Right lobe of liver (tissue), 6 donors: ENCODE measurements around the gene GGACT. TPM values are rescaled to one million over a fixed set of nuclear protein-coding genes. Genes with fewer than 3 reads are reported as not detected.

Experiments
- ATAC-seq, 4 donors: fragments of 200-7000 bp; cut with Tn5 transposase; one replicate each; pipeline ENCODE4 v1.9.1; 2020; ENCODE audit warnings: mild to moderate bottlenecking in 4 of 4, moderate library complexity in 4 of 4
- DNase-seq, 3 donors: peaks; one replicate each; pipeline ENCODE4 v3.0.0-alpha.2; 2020
- H3K27ac ChIP-seq, 3 donors: fragments of 200-600 bp; one replicate each; pipeline ENCODE4 v1.8.0; 2022
- H3K27me3 ChIP-seq, 2 donors: fragments of 200-600 bp; one replicate each; pipeline ENCODE4 v1.8.0; 2022
- H3K36me3 ChIP-seq, 4 donors: fragments of 200-600 bp; sonication (generic) in 1 of 4; one replicate each; pipeline versions ENCODE4 v1.5.1 to v1.8.0; 2017 to 2022; ENCODE audit warnings: control low read depth in 1 of 4
- H3K4me1 ChIP-seq, 4 donors: fragments of 200-600 bp; sonication (generic) in 1 of 4; one replicate each; pipeline versions ENCODE4 v1.5.1 to v1.8.0; 2017 to 2022; ENCODE audit warnings: control low read depth in 1 of 4
- H3K4me3 ChIP-seq, 3 donors: fragments of 200-600 bp; one replicate each; pipeline ENCODE4 v1.8.0; 2022
- H3K9me3 ChIP-seq, 4 donors: fragments of 200-600 bp; sonication (generic) in 1 of 4; one replicate each; pipeline versions ENCODE4 v1.5.1 to v1.8.0; 2017 to 2022; ENCODE audit warnings: control low read depth in 1 of 4
- CTCF ChIP-seq, 4 donors: fragments of 200-600 bp in 3 of 4; fragments of 450-650 bp in 1 of 4; IDR thresholded peaks; one replicate each; pipeline versions ENCODE4 v1.5.1 to v1.8.0; 2016 to 2022; ENCODE audit warnings: antibody characterized with exemption in 4 of 4, mild to moderate bottlenecking in 2 of 4
- POLR2A ChIP-seq: fragments of 450-650 bp; IDR thresholded peaks from one replicate; pipeline ENCODE4 v1.6.1; 2017; ENCODE audit warnings: antibody characterized with exemption, mild to moderate bottlenecking
- WGBS: methylation state at CpG from one replicate; pipeline ENCODE4 v1.1.6; 2018; ENCODE audit warnings: low coverage, low lambda C conversion rate; ENCODE audit not compliant: insufficient coverage; ENCODE audit errors: missing lambda C conversion rate; 5-methylcytosine and 5-hydroxymethylcytosine counted together
- intact Hi-C, 2 donors: fragments of 100-400 bp; cut with DNase I; formaldehyde crosslinking; loops; one replicate each; pipeline versions ENCODE4 v1.11.2 to v1.14.1; 2022
- total RNA-seq, 6 experiments: library from RNA; depleted of rRNA in 2 of 6; stranded (reverse); fragments of >200 nt in 2 of 6; fragmentation: NEBNext Ultra II Directional in 3 of 6; extraction: Animal tissue kit (Norgen Biotek cat#: 25700) in 3 of 6; gene quantifications; one replicate each; pipeline versions ENCODE4 v1.1.0 to v1.2.4, GENCODE V29; 2016 to 2023
- donor health status: DM: no; HTN: yes; CAD: no.
- donor health status: DM: no; HTN: no; CAD: no.
- donor health status: DM: no; HTN: no; CAD: no.
- donor health status: DM: no; HTN: yes; CAD: no.
- donor health status: DM: no; HTN: yes; CAD: no.

The GGACT gene
- total RNA-seq, 6 experiments from 2014 or later: 4.7 to 9.0 (median 5.9) TPM

- Histone ChIP-seq H3K27ac (no peak overlapping the region), H3K27me3 (no peaks in the 10 kb centered on the region), H3K4me1 (no peaks in the 10 kb centered on the region), H3K4me3 (no peak overlapping the region), H3K36me3 (no peaks in the 10 kb centered on the region), H3K9me3 (no peaks in the 10 kb centered on the region)
- 67% methylated on average over 2 of the region's 9 CpGs for WGBS
- no peak for DNase-seq
- ATAC-seq: no peak
- TF ChIP-seq CTCF (IDR thresholded peaks at IDR 0.05) (no peak), POLR2A (no peak)
- intact Hi-C loops: no loop called here
Observed at GRCh38 chr13:100594255-100594654, 5.7 kb upstream of the GGACT start.

GRCh38 chr13:100589178-100589725 lies 663 bp upstream of the GGACT start:
- H3K9me3 ChIP-seq: no peaks in the 10 kb centered on the region
- peaks cover 0 to 6% (median 0%) of the 10 kb centered on the region in 4 donors for H3K4me1 ChIP-seq
- TF ChIP-seq POLR2A: no peak
- TF ChIP-seq CTCF (IDR thresholded peaks at IDR 0.05): no peak
- DNase-seq (no peak), ATAC-seq (peak in 2 of 4 donors; percentile 5 to 11)
- intact Hi-C loops: no loop called here
- WGBS: 63% methylated on average over 3 of the region's 6 CpGs
- no peaks in the 10 kb centered on the region for H3K27me3 ChIP-seq
- no peak overlapping the region for H3K27ac ChIP-seq
- H3K4me3 ChIP-seq: no peak overlapping the region
- H3K36me3 ChIP-seq: no peaks in the 10 kb centered on the region

- Histone ChIP-seq H3K4me1 (peaks cover 0 to 6% (median 0%) of the 10 kb centered on the region in 4 donors), H3K36me3 (no peaks in the 10 kb centered on the region), H3K27me3 (no peaks in the 10 kb centered on the region), H3K4me3 (no peak overlapping the region), H3K9me3 (no peaks in the 10 kb centered on the region), H3K27ac (no peak overlapping the region)
- DNase-seq: no peak
- no peak for ATAC-seq
- WGBS: 79% methylated on average over 4 of the region's 5 CpGs
- intact Hi-C loops: no loop called here
- TF ChIP-seq CTCF (IDR thresholded peaks at IDR 0.05) (no peak), POLR2A (no peak)
Observed at GRCh38 chr13:100584896-100585295, 3.7 kb downstream of the GGACT start.

- TF ChIP-seq CTCF (IDR thresholded peaks at IDR 0.05): no peak
- TF ChIP-seq POLR2A: no peak
- Histone ChIP-seq H3K9me3 (no peaks in the 10 kb centered on the region), H3K36me3 (no peaks in the 10 kb centered on the region), H3K27me3 (no peaks in the 10 kb centered on the region), H3K4me3 (no peak overlapping the region), H3K27ac (no peak overlapping the region), H3K4me1 (no peaks in the 10 kb centered on the region)
- no peak for ATAC-seq
- 96% methylated on average over 2 of the region's 2 CpGs for WGBS
- intact Hi-C loops: no loop called here
- DNase-seq: no peak
Observed at GRCh38 chr13:100581504-100581903, 7.1 kb downstream of the GGACT start.

- ATAC-seq (no peak), DNase-seq (no peak)
- Histone ChIP-seq H3K9me3 (no peaks in the 10 kb centered on the region), H3K4me3 (no peak overlapping the region), H3K4me1 (no peaks in the 10 kb centered on the region), H3K36me3 (no peaks in the 10 kb centered on the region), H3K27ac (no peak overlapping the region), H3K27me3 (no peaks in the 10 kb centered on the region)
- 80% methylated on average over 4 of the region's 4 CpGs for WGBS
- TF ChIP-seq CTCF (IDR thresholded peaks at IDR 0.05) (no peak), POLR2A (no peak)
- intact Hi-C loops: no loop called here
Observed at GRCh38 chr13:100581030-100581429, 7.6 kb downstream of the GGACT start.
